ENCODE measurements around the gene MAGI2.

Gene MAGI2

GRCh38 chr7:78487464-78487863, 966.0 kb downstream of the MAGI2 start:
- no peak for DNase-seq (ENCODE audit: low spot score)

GRCh38 chr7:78479348-78479747, 974.1 kb downstream of the MAGI2 start:
- no peak for DNase-seq (ENCODE audit: low spot score)

- DNase-seq (ENCODE audit: low spot score), result no peak
Measured at GRCh38 chr7:78476851-78477405, 976.5 kb downstream of the MAGI2 start.

- no peak for DNase-seq (ENCODE audit: low spot score)
Measured at GRCh38 chr7:78473571-78474301, 979.7 kb downstream of the MAGI2 start.

- no peak for DNase-seq (ENCODE audit: low spot score)
Measured at GRCh38 chr7:78473021-78473420, 980.4 kb downstream of the MAGI2 start.

GRCh38 chr7:78472519-78472918, 980.9 kb downstream of the MAGI2 start:
- DNase-seq (ENCODE audit: low spot score), result no peak

GRCh38 chr7:78465894-78466293, 987.6 kb downstream of the MAGI2 start:
- no peak for DNase-seq (ENCODE audit: low spot score)

- no peak for DNase-seq (ENCODE audit: low spot score)
Measured at GRCh38 chr7:78463039-78463438, 990.4 kb downstream of the MAGI2 start.

- DNase-seq (ENCODE audit: low spot score), result no peak
Measured at GRCh38 chr7:78450706-78451105, 1002.8 kb downstream of the MAGI2 start.

- DNase-seq (ENCODE audit: low spot score), result no peak
Measured at GRCh38 chr7:78448911-78449310, 1004.6 kb downstream of the MAGI2 start.

- DNase-seq (ENCODE audit: low spot score), result no peak
Measured at GRCh38 chr7:78444267-78444666, 1009.2 kb downstream of the MAGI2 start.

GRCh38 chr7:78443811-78444210, 1009.7 kb downstream of the MAGI2 start:
- DNase-seq (ENCODE audit: low spot score), result no peak

GRCh38 chr7:78441737-78442136, 1011.7 kb downstream of the MAGI2 start:
- no peak for DNase-seq (ENCODE audit: low spot score)

GRCh38 chr7:78438433-78438832, 1015.0 kb downstream of the MAGI2 start:
- no peak for DNase-seq (ENCODE audit: low spot score)

GRCh38 chr7:78437118-78437517, 1016.3 kb downstream of the MAGI2 start:
- no peak for DNase-seq (ENCODE audit: low spot score)

GRCh38 chr7:78435355-78435754, 1018.1 kb downstream of the MAGI2 start:
- peak; percentile 42 for DNase-seq (ENCODE audit: low spot score)

GRCh38 chr7:78434281-78434680, 1019.2 kb downstream of the MAGI2 start:
- no peak for DNase-seq (ENCODE audit: low spot score)

- no peak for DNase-seq (ENCODE audit: low spot score)
Measured at GRCh38 chr7:78433421-78433820, 1020.0 kb downstream of the MAGI2 start.

- DNase-seq (ENCODE audit: low spot score), result no peak
Measured at GRCh38 chr7:78429878-78430277, 1023.6 kb downstream of the MAGI2 start.

GRCh38 chr7:78427209-78427608, 1026.3 kb downstream of the MAGI2 start:
- no peak for DNase-seq (ENCODE audit: low spot score)

- DNase-seq (ENCODE audit: low spot score), result peak; percentile 76
Measured at GRCh38 chr7:78420001-78420400, 1033.5 kb downstream of the MAGI2 start.

- no peak for DNase-seq (ENCODE audit: low spot score)
Measured at GRCh38 chr7:78417180-78417853, 1036.2 kb downstream of the MAGI2 start.

- DNase-seq (ENCODE audit: low spot score), result no peak
Measured at GRCh38 chr7:78413568-78413967, 1039.9 kb downstream of the MAGI2 start.

All from pons (tissue), 1 donor.